GM12878 (cell line): Measurements from ENCODE around the gene TCERG1. TPM values are rescaled to one million over a fixed set of nuclear protein-coding genes. Genes with fewer than 3 reads are reported as not detected.

Source experiments
- ATAC-seq: fragments of 200-7000 bp; cut with Tn5 transposase; 3 replicates; pipeline ENCODE4 v1.9.1; 2020; ENCODE audit warnings: mild to moderate bottlenecking, moderate library complexity
- BruUV-seq: library from RNA; stranded (reverse); fragments of 400-500 nt; replicated peaks from 2 replicates; lab custom pipeline; 2021; lab: Mats Ljungman, UMichigan
- CTCF ChIA-PET: fragments of 300-600 bp; sonication (Branson Sonifier 250); formaldehyde crosslinking; extraction: SDS; loops from one replicate; lab custom pipeline; 2021; ENCODE audit warnings: inconsistent platforms; lab: Yijun Ruan, JAX
- POLR2A ChIA-PET: fragments of 350-600 bp; formaldehyde crosslinking; extraction: SDS; loops from one replicate; lab custom pipeline; 2021; ENCODE audit warnings: inconsistent platforms; lab: Charles Lee
- RAD21 ChIA-PET: fragments of 300-600 bp; sonication (Branson Sonifier 250); formaldehyde crosslinking; loops from one replicate; lab custom pipeline; 2023; ENCODE audit warnings: antibody characterized with exemption; ENCODE audit not compliant: unreplicated experiment; lab: Charles Lee
- SMC1A ChIA-PET: fragments of 300-600 bp; sonication (Branson Sonifier 250); formaldehyde crosslinking; loops from one replicate; lab custom pipeline; 2023; ENCODE audit not compliant: unreplicated experiment, uncharacterized antibody; lab: Charles Lee
- DNase-seq: peaks from one replicate; pipeline ENCODE4 v3.0.0-alpha.2; 2011; ENCODE audit warnings: low read depth, low spot score
- FAIRE-seq: peaks from 3 replicates; lab custom pipeline; 2011; peaks lifted over from hg19 to GRCh38; lab: Jason Lieb, UNC
- H2AFZ ChIP-seq: 2 replicates; pipeline ENCODE4 v1.6.0; 2011; ENCODE audit warnings: low read depth, low read length, control low read depth; ENCODE audit not compliant: control insufficient read depth
- H3K27ac ChIP-seq: 2 replicates; pipeline ENCODE4 v1.5.1; 2011; ENCODE audit warnings: control low read depth; ENCODE audit not compliant: control insufficient read depth, insufficient read depth
- H3K27me3 ChIP-seq, 2 experiments: replicated peaks in 1 of 2; 2 replicates each; pipeline versions ENCODE4 v1.6.0 to v1.6.1; 2011; ENCODE audit warnings: low read length in 1 of 2; ENCODE audit not compliant: control insufficient read depth in 2 of 2, insufficient read depth in 2 of 2
- H3K36me3 ChIP-seq, 2 experiments: 2 replicates each; pipeline ENCODE4 v1.5.1; 2011; ENCODE audit warnings: low read length in 1 of 2; ENCODE audit not compliant: control insufficient read depth in 2 of 2, insufficient read depth in 2 of 2
- H3K4me1 ChIP-seq: 2 replicates; pipeline ENCODE4 v1.6.1; 2011; ENCODE audit warnings: mild to moderate bottlenecking, low read length, moderate library complexity, mixed read lengths; ENCODE audit not compliant: control insufficient read depth, insufficient read depth
- H3K4me2 ChIP-seq: 2 replicates; pipeline ENCODE4 v1.6.0; 2011; ENCODE audit warnings: control low read depth; ENCODE audit not compliant: control insufficient read depth, insufficient read depth
- H3K4me3 ChIP-seq: fragments of 200-600 bp; sonication (generic); 2 replicates; pipeline ENCODE4 v1.5.1; 2016
- H3K79me2 ChIP-seq: 2 replicates; pipeline ENCODE4 v1.6.0; 2011; ENCODE audit warnings: low read length; ENCODE audit not compliant: control insufficient read depth, insufficient read depth
- H3K9ac ChIP-seq: 2 replicates; pipeline ENCODE4 v1.8.0; 2011; ENCODE audit warnings: low read length, control low read depth, mixed read lengths; ENCODE audit not compliant: control insufficient read depth, insufficient read depth
- H3K9me3 ChIP-seq: replicated peaks from 3 replicates; pipeline ENCODE4 v1.5.1; 2011; ENCODE audit warnings: mild to moderate bottlenecking, low read length; ENCODE audit not compliant: control insufficient read depth, insufficient read depth
- H4K20me1 ChIP-seq: 2 replicates; pipeline ENCODE4 v1.6.0; 2011; ENCODE audit not compliant: control insufficient read depth, insufficient read depth
- BACH1 ChIP-seq: fragments of 450-650 bp; IDR thresholded peaks from 2 replicates; pipeline ENCODE4 v1.6.1; 2017; ENCODE audit warnings: mild to moderate bottlenecking, borderline replicate concordance
- CHD2 ChIP-seq: IDR thresholded peaks from 2 replicates; pipeline ENCODE4 v1.6.1; 2011; ENCODE audit warnings: low read depth, low read length, improper control_type of control experiment, borderline replicate concordance
- EP300 ChIP-seq, 2 experiments: fragments of 150-350 bp in 1 of 2; IDR thresholded peaks; 2 replicates each; pipeline ENCODE4 v1.6.1; 2011 to 2012; ENCODE audit warnings: low read depth in 2 of 2, low read length in 2 of 2, borderline replicate concordance in 1 of 2, improper control_type of control experiment in 1 of 2, inconsistent platforms in 1 of 2; ENCODE audit not compliant: control insufficient read depth in 1 of 2
- HDAC2 ChIP-seq: fragments of 200-600 bp; sonication (generic); IDR thresholded peaks from 2 replicates; pipeline ENCODE4 v1.6.1; 2017
- KLF5 ChIP-seq: fragments of 450-650 bp; IDR thresholded peaks from 2 replicates; pipeline ENCODE4 v1.6.1; 2014; ENCODE audit warnings: mild to moderate bottlenecking; ENCODE audit not compliant: partially characterized antibody
- RAD21 ChIP-seq: IDR thresholded peaks from 2 replicates; pipeline ENCODE4 v1.6.1; 2011; ENCODE audit warnings: mild to moderate bottlenecking, low read depth, low read length, moderate library complexity; ENCODE audit not compliant: insufficient read depth
- RB1 ChIP-seq: fragments of 450-650 bp; formaldehyde crosslinking; IDR thresholded peaks from 2 replicates; pipeline ENCODE4 v1.6.1; 2017; ENCODE audit warnings: mild to moderate bottlenecking, borderline replicate concordance
- REST ChIP-seq: IDR thresholded peaks from 2 replicates; pipeline ENCODE4 v1.6.1; 2012; ENCODE audit warnings: mild to moderate bottlenecking, low read depth, low read length
- SIX5 ChIP-seq: IDR thresholded peaks from 2 replicates; pipeline ENCODE4 v1.6.1; 2011; ENCODE audit warnings: mild to moderate bottlenecking, low read depth, low read length, moderate library complexity; ENCODE audit not compliant: severe bottlenecking
- SMAD1 ChIP-seq: fragments of 450-650 bp; IDR thresholded peaks from 2 replicates; pipeline ENCODE4 v1.6.1; 2018; ENCODE audit warnings: mild to moderate bottlenecking, low read depth; ENCODE audit not compliant: partially characterized antibody
- TCF12 ChIP-seq: IDR thresholded peaks from 2 replicates; pipeline ENCODE4 v1.6.1; 2011; ENCODE audit warnings: low read depth, mild to moderate bottlenecking, low read length
- ZNF207 ChIP-seq: fragments of 450-650 bp; IDR thresholded peaks from 2 replicates; pipeline ENCODE4 v1.6.1; 2014; ENCODE audit warnings: antibody characterized with exemption, mild to moderate bottlenecking, borderline replicate concordance
- ZNF274 ChIP-seq: IDR thresholded peaks from one replicate; pipeline ENCODE4 v1.8.0; 2011; ENCODE audit not compliant: insufficient read length, insufficient read depth
- WGBS: methylation state at CpG from one replicate; pipeline ENCODE4 v1.1.6; 2016; ENCODE audit warnings: low lambda C conversion rate; ENCODE audit not compliant: insufficient replicate concordance, insufficient coverage; ENCODE audit errors: missing lambda C conversion rate; 5-methylcytosine and 5-hydroxymethylcytosine counted together
- in situ Hi-C: fragments of 300-500 bp; cut with MboI; formaldehyde crosslinking; loops from 9 replicates; pipeline ENCODE4 v1.14.3; 2018; ENCODE audit warnings: mixed read lengths
- intact Hi-C: fragments of 100-400 bp; cut with micrococcal nuclease; formaldehyde crosslinking; loops from one replicate; pipeline ENCODE4 v1.14.2; 2022; ENCODE audit not compliant: unreplicated experiment
- polyA plus RNA-seq, 11 experiments: library from polyadenylated mRNA; depleted of rRNA in 4 of 11; unstranded in 6 of 11; stranded (reverse) in 5 of 11; fragments of >200 nt; fragmentation: Nextera tagmentation in 4 of 11; fragmentation: Illumina TruSeq in 1 of 11; extraction: Ambion mirVana in 4 of 11; extraction: Trizol in 1 of 11; gene quantifications; 1 replicate in 1 of 11; 2 replicates in 10 of 11; pipeline versions ENCODE4 v1.2.1 to v1.2.3, GENCODE V29; 2011 to 2016; ENCODE audit warnings: inconsistent platforms in 2 of 11, missing spikeins in 2 of 11, low read depth in 1 of 11
- total RNA-seq, 4 experiments: library from RNA; depleted of rRNA in 3 of 4; stranded (reverse); fragments of >200 nt in 3 of 4; fragmentation: Illumina TruSeq in 1 of 4; extraction: Trizol in 1 of 4; gene quantifications; 2 replicates each; pipeline versions ENCODE4 v1.2.1 to v1.2.3, GENCODE V29; 2013 to 2021

The TCERG1 gene
- total and polyA plus RNA-seq, 10 of the 15 experiments (the other 5 are each of a cell fraction or from before 2014, with no cell fraction given) = 51.5 to 131 (median 91.6) TPM

DNA sequence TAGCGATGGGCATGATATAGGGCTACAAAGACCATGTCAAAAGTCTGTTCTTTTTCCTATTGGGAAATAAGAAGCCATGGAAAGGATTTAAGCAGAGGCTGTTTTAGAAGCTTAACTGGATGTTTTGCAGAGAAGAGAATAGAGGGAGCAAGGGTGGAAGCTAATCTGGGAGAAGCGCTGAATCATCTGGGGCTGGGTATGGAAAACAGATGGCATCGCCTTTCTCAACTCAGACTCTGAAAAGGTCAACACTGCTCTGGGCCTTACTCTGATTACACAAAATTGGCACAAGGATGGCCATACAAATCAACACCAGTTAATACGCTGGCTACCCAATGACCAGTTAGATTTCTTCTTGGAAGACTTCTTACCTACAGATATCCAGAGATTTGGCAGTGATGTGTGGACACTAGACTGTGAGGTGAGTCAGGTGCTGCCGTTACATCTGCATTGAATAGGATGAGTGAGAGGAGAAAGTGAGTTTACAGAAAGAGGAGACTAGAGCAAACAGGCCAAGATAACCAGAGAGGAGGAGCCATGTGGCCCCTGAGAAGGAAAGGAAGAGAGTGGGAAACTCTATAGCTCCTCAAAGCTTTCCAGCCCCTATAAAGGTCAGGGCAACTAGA is 6.2 kb upstream of the TCERG1 start:
- H3K9me3 ChIP-seq = no peaks in the 10 kb centered on the region
- H3K36me3 ChIP-seq = no peaks in the 10 kb centered on the region
- DNase-seq (no peak), FAIRE-seq (no peak), ATAC-seq (no peak)
- RAD21 ChIA-PET = no interaction called here
- SMC1A ChIA-PET = interaction anchor here (1.4 kb wide), 1 partner anchor 12 kb away, joined by 4 read pairs; no protein-coding TSS in a partner anchor
- BruUV-seq = no TSS peak
- H3K4me2 ChIP-seq = no peak overlapping the region
- intact Hi-C loops (no loop called here), in situ Hi-C loops (loop anchor here (25.0 kb wide), 1 partner anchor 154 kb away; no protein-coding TSS in a partner anchor)
- no peak overlapping the region for H3K9ac ChIP-seq
- WGBS = 51% methylated on average over 5 of the region's 5 CpGs
- TF ChIP-seq SIX5 = no peak
- no peak for TF ChIP-seq KLF5
- TF ChIP-seq TCF12 = no peak
- TF ChIP-seq SMAD1 = no peak
- POLR2A ChIA-PET = no interaction called here
- CTCF ChIA-PET = interaction anchor here (1.4 to 2.4 kb wide), 2 partner anchors 9 to 10 kb away, joined by 3 to 6 read pairs; no protein-coding TSS in a partner anchor
- H4K20me1 ChIP-seq = no peaks in the 10 kb centered on the region
- H3K27ac ChIP-seq = no peak overlapping the region
- no peak overlapping the region for H2AFZ ChIP-seq
- H3K79me2 ChIP-seq = no peaks in the 10 kb centered on the region
- no peak overlapping the region for H3K4me3 ChIP-seq
- H3K27me3 ChIP-seq = no peaks in the 10 kb centered on the region; a peak in 1 of 4 replicates
- H3K4me1 ChIP-seq = no peaks in the 10 kb centered on the region

GRCh38 chr5:146441896-146442295 is 5.2 kb upstream of the TCERG1 start:
- POLR2A ChIA-PET = interaction anchor here (0.7 kb wide), 1 partner anchor 20 kb away, joined by 3 read pairs; no protein-coding TSS in a partner anchor
- in situ Hi-C loops (loop anchor here (25.0 kb wide), 1 partner anchor 155 kb away; no protein-coding TSS in a partner anchor), intact Hi-C loops (no loop called here)
- 34% methylated on average over 2 of the region's 2 CpGs for WGBS
- H3K79me2 ChIP-seq = no peaks in the 10 kb centered on the region
- H3K4me1 ChIP-seq = no peaks in the 10 kb centered on the region
- H4K20me1 ChIP-seq = no peaks in the 10 kb centered on the region
- no peaks in the 10 kb centered on the region; a peak in 1 of 4 replicates for H3K27me3 ChIP-seq
- no peak for DNase-seq
- H3K4me2 ChIP-seq = no peak overlapping the region
- ATAC-seq = no peak
- no peak overlapping the region for H3K27ac ChIP-seq
- no TSS peak for BruUV-seq
- H2AFZ ChIP-seq = no peak overlapping the region
- H3K9ac ChIP-seq = no peak overlapping the region
- no peak overlapping the region for H3K4me3 ChIP-seq
- no peaks in the 10 kb centered on the region for H3K9me3 ChIP-seq
- FAIRE-seq = no peak
- RAD21 ChIA-PET = no interaction called here
- SMC1A ChIA-PET = interaction anchor here (0.9 to 1.4 kb wide), 2 partner anchors 13 to 18 kb away, joined by 3 to 4 read pairs; no protein-coding TSS in a partner anchor
- CTCF ChIA-PET = interaction anchor here (1.2 to 2.4 kb wide), 3 partner anchors 8 to 92 kb away, joined by 3 to 6 read pairs (median 3); no protein-coding TSS in a partner anchor
- no peaks in the 10 kb centered on the region for H3K36me3 ChIP-seq
- TF ChIP-seq CHD2 = no peak
- no peak for TF ChIP-seq RB1
- TF ChIP-seq BACH1 = no peak
- no peak for TF ChIP-seq ZNF274
- TF ChIP-seq HDAC2 = no peak
- TF ChIP-seq REST = no peak
- TF ChIP-seq EP300 (IDR thresholded peaks at IDR 0.05; ENCODE audit: borderline replicate concordance in 1 of 2, control insufficient read depth in 1 of 2, low read depth in 2 of 2, low read length in 2 of 2) = no peak
- no peak for TF ChIP-seq RAD21
- TF ChIP-seq ZNF207 = no peak
